GM18508 (cell line): ENCODE data around the gene MPND.
"Not testable (repeated sequence)": the region's sequence is repeated elsewhere in the genome, so short reads cannot be mapped to it uniquely, and the experiment has no call there.

Experiments used
- ATAC-seq: cut with Tn5 transposase; IDR thresholded peaks from one replicate; pipeline ENCODE4 v1.9.1; 2021; ENCODE audit warnings: moderate number of reproducible peaks; ENCODE audit not compliant: insufficient read depth, unreplicated experiment

MPND gene

DNA sequence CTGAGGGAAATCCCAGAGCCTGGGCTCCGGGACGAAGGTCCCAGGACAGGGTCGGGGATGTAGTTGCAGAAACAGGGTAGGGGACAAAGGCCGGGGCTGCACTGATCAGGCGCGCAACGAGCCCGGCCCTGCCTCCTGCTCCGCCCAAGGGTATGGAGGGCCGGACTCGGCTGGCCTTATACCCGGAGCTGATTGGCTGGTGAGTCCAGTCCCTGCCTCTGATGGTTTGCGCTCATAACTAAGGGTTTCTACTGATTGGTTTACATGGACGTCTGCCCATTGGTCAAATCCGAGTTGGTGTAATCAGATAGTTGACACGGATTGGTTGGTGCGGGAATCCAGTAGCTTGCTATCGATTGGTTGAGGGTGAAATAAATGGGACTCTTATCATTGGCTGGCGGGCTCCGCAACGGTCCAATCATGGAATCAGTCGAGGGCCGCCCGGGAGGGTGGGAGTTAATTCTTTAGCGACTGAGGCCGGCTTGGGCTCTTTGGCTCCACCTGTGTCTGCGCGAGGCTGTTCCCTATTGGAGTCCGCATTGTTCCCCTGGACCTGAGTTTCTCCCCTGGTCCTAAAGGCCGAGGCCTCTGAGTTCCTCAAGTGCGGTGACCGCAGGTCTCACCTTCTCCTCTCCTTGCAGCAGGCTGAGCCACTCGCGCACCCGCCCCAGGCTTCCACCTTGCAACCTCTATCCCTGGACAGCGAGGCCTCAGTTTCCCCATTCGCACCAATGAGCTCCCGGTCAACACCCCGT is 570 bp upstream of the MPND start:
- ATAC-seq = peak; percentile 84

DNA sequence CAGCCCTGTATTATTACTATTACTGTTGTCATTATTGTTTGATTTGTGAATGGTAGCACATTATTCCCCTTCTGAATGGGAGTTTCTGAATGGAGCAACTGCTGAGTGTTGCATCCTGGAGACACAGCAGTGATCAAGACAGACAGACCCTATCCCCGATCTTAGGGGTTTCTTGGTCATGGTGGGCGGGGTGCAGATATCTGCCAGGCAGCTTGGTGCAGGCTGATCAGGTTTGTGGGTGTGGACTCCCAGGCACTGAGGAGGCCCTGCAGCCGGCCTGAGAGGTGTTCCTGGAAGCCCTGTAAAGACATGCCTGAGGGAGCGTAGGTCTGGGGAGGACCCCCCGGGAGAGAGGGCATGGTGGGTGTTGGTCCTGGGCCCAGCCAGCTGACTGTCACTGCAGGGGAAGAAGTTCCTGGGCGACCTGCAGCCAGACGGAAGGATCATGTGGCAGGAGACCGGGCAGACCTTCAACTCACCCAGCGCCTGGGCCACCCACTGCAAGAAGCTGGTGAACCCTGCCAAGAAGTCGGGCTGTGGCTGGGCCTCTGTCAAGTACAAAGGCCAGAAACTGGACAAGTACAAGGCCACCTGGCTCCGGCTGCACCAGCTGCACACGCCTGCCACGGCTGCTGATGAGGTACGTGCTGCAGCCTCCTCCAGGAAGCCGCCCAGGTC is 2.1 kb downstream of the MPND start:
- no peak for ATAC-seq

DNA sequence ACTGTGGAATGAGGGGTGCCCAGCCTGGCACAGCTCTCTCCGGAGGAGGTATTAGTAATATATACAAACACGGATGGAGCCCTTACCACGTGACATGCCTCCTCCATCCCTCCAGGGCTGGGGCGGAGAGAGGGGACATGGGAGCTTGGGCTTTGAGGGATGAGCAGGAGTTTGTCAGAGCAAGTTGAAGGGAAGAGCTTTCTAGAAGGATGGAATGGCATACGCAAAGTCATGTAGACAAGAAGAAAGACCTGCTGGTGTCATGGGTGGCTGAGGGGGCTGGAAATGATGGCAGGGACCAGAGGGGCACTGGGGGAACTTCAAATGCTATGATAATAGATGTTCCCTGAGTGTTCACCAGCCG is 2.6 kb downstream of the MPND start:
- ATAC-seq = no peak

- no peak for ATAC-seq
Observed at GRCh38 chr19:4347521-4347920, 4.2 kb downstream of the MPND start.

DNA sequence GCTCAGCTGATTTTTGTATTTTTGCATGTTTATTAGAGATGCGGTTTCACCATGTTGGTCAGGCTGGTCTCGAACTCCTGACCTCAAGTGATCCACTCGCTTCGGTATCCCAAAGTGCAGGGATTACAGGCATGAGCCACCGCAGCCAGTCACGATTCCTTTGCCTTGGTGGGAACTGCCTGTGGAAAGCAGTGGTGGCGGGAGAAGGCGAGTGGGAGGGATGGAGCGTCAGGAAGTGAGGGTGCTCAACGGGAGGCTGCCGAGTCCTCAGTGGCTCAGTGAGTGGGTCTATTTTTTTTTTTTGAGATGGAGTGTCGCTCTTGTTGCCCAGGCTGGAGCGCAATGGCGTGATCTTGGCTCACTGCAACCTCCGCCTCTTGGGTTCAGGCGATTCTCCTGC is 5.9 kb downstream of the MPND start:
- not testable (repeated sequence) for ATAC-seq

GRCh38 chr19:4350111-4350510 is 6.7 kb downstream of the MPND start:
- ATAC-seq = no peak

DNA sequence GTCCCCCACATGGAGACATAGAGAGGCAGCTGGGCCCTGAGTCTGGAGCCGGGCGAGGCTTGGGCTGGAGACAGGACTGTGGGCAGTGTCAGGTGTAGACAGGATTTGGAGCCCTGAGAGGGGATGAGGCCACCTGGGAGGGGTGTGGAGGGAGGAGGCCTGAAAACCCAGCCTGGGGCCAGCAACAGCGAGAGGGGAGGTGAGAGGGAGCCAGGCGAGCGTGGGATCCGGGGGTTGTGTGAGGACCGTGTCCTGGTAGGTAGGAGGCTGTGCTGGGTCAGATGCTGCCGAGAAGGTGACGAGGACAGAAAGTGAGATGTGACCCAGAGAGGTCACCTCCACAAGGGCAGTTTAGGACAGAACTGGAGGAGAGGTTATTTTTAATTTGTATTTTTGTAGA is 7.4 kb downstream of the MPND start:
- no peak for ATAC-seq

DNA sequence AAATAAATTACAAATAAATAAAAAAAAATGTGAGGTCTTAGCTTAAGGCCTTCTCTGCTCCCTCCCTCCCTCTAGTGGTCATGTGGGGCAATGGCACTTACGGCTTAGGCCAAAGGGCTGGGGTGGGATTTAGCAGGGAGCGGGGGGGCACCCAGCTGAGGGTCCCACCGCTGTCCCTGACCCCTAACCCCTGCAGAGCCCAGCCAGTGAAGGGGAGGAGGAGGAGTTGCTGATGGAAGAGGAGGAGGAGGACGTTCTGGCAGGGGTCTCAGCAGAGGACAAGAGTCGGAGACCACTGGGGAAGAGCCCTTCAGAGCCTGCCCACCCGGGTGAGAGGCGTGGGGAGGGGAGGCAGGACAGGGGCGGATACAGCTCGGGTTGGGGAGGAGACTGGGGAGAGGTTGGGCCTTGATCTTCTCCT is 9.3 kb downstream of the MPND start:
- ATAC-seq = no peak

GRCh38 chr19:4354282-4354681 is 10.9 kb downstream of the MPND start:
- no peak for ATAC-seq

- ATAC-seq = no peak
Observed at GRCh38 chr19:4354897-4355296, 11.5 kb downstream of the MPND start.

DNA sequence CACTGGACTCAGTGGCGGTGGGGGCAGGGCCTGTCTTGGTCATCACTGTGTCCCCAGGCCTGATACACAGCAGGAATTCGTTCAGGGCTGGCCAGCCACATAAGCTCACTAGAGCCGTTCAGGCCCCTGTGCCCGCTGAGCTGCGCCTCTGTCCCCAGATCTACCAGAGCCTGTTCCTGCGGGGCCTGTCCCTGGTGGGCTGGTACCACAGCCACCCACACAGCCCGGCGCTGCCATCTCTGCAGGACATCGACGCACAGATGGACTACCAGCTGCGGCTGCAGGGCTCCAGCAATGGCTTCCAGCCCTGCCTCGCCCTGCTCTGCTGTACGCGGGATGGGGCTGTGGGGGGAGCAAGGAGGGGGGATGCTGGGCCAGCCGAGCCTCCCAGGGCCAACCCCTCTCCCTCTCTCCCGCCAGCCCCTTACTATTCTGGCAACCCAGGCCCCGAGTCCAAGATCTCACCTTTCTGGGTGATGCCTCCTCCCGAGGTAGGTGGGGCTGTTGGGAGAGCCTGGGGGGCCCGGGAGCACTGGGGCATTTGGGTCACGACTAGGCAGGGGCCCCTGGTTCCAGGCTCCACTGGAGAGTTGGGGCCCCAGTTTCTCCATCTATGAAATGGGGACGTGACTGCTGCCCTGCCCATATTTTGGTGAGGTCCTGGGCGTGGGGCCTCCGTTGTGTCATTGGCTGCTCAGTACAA is 13.9 kb downstream of the MPND start:
- ATAC-seq = no peak

- no peak for ATAC-seq
Observed at GRCh38 chr19:4357921-4358326, 14.6 kb downstream of the MPND start.

DNA sequence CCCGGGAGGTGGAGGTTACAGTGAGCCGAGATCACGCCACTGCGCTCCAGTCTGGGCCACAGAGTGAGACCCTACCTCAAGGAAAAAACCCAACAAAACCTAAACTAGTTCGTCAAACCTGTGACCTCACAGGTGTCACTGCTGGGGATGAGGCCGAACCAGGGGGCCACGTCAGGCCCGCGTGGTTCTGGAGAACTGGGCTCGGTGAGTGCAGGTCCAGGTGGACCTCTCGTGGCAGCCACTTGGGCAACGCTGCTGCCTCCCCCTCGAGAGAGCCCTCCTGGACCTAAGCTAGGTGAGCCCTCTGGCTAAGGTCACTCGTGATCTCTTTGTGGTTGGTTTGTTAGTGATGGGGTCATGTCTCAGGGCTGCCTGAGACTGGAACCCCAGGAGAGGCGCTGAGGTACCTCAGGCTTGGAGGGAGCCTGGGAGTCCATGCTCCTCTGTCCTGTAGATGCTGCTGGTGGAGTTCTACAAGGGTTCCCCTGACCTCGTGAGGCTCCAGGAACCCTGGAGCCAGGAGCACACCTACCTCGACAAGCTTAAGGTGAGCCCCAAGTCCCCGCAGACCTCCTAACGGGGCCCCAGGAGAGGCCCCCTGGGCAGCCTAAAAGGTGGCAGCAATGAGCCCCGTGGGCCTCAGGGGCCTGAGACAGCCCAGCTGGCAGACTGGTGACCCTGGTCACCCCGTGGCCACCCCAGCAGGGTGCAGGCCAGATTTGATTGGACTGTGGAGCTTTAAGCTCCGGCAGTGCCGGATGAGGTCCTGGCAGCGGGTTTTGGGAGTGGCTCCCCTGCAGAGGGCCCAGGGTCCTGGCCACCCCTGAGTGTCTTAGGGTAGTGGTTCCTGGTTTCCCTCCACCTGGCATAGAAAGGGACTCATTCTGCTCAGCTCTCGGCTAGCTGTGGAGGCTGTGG is 15.6 kb downstream of the MPND start:
- no peak for ATAC-seq

DNA sequence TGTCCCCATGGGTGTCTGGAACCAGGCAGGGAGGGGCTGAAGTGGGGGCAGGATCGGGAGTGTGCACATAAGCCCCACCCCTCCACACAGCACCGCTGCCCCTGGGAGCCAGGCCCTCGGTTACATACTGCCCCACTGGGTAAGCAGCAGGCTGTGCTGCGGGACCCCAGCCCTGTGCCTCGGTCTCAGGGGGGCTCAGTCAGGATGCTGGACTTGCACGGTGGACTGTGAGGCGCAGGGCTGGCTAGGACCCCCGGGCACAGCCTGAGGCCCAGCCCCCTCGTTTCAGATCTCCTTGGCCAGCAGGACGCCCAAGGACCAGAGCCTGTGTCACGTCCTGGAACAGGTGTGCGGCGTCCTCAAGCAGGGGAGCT is 16.3 kb downstream of the MPND start:
- ATAC-seq = no peak

GRCh38 chr19:4360081-4360569 is 16.8 kb downstream of the MPND start:
- ATAC-seq = no peak

DNA sequence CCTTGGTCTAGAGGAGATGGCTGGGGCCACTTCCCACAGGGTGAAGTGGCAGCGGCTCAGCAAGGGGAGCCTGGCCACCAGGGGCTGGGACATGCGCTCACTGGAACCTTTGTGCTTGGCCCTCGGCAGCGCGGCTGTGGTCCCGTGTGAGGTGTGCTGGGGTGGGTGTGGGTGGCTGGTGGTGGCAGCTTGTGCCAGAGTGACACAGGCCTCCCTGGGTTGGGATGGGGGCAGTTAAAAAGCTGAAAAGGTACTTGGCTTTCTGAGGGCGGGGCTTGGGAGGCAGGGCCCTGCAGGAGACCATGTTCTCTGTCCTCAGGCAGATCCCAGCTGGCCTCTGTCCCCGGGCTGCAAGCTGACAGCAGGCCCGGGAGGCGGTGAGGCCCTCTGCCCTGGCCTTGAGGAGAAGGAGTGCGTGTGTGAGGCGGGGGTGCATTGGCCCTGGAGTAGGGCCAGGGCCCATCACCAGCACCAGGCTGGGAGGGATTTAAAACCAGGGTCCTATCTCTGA is 17.3 kb downstream of the MPND start:
- no peak for ATAC-seq

DNA sequence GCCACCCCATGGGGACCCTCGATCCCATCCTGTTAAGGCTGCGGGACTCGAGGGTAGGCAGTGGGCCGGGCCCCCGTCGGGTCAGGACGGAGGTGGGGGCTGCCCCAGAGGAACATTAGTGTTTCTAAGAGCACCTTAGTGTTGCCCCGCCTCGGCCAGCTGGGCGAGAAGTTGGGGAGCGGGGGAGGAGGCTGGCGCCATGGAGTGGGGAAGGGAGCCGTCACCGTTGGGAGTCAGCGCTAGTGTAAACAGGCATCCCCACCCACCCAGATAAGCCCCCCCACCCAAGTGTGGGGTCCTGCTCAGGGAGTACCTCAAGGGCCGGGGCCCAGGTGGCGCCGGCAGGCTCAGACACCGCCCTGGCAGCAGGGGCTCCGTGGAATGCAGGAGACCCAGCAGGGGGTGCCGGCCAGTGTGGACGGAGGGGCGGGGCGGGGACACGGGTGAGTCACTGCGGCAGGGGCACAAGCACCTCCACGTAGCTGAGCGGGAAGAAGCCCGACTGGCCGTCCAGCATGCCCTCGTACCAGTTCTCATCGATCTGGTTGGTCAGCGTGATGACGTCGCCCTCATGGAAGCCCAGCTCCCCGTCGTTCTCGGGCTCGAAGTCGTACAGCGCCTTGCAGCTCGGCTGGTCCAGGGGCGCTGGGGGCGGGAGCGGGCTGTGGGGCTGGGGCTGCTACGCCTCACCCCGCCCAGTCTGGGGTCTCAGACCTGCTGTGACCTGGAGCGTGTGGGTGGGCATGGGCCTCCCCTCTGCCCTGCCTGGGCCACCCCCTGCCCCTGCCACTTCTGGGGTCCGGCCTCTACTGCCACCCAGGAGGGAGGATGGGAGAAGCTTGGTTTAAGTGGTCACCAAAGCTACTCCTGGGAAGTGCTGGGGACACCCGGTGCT is 18.0 kb downstream of the MPND start:
- no peak for ATAC-seq

DNA sequence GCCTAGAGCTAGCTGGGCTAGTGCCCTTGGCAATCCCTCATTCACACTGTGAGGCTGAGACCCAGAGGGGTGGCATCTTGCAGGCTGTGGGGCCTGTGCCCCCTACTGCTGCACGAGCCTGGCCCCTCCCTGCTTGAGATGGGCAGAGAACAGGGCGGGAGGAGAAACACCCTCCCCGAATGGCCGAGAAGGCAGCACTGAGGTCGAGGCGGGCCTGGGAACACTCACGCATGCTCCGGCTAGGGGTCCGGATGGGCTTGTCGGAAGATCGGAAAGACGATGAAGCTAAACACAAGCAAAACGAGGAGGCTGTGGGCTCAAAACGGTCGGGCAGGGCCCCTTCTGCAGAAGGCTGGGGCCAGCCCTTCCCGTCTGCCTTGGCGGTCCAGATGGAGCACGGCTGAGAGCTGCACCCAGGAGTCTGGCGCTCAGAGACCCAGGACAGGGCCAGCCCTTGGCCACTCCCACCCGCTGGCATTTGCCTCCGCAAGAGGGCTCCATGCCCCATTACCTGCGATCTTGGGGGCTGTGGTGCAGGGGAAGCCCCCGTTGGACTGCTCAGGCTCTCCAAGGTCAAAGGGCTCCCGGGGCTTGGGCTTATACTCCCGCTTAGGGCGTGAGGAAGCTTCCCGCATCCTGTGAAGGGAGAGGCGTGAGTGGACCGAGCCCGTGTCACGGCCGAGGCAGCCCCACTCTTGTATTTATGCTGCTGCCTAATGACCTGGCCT is 18.9 kb downstream of the MPND start:
- ATAC-seq = no peak
